Neuron (in vitro differentiated cells): Measurements from ENCODE around the gene SLCO1B3.

Experiments used
- H2AFZ ChIP-seq: one replicate; pipeline ENCODE4 v1.6.1; 2013; ENCODE audit warnings: low read depth, mild to moderate bottlenecking, inconsistent platforms, low read length, moderate library complexity
- H3K27me3 ChIP-seq: one replicate; pipeline ENCODE4 v1.6.1; 2013; ENCODE audit warnings: low read length; ENCODE audit not compliant: insufficient read depth
- H3K36me3 ChIP-seq: one replicate; pipeline ENCODE4 v1.6.1; 2013; ENCODE audit warnings: low read length; ENCODE audit not compliant: insufficient read depth
- H3K4me1 ChIP-seq: one replicate; pipeline ENCODE4 v1.6.1; 2013; ENCODE audit warnings: low read length; ENCODE audit not compliant: insufficient read depth
- H3K4me3 ChIP-seq: 2 replicates; pipeline ENCODE4 v1.5.1; 2013; ENCODE audit warnings: mild to moderate bottlenecking, low read length, moderate library complexity
- H3K9me3 ChIP-seq: one replicate; pipeline ENCODE4 v1.6.1; 2013; ENCODE audit warnings: low read length

SLCO1B3 gene

DNA sequence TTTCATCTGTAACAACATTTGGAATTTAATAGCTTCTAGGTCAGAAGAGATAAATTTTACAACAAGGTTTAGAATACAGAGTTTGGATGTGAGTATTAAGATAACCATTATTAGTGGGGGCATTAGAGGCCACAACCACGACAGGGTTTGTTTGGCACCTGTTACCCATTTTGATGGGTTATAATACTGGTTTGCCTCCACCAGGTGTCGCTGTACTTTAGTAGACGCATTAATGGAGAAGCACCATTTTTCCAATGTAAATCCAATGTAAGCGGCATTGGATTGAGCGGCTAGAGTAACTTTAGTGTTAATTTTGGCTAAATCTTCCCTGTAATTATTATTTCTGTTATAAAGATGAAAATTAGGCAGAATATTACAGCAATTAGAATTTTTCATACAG lies 136.2 kb downstream of the SLCO1B3 start:
- Histone ChIP-seq H3K9me3 (peaks cover 4% of the 10 kb centered on the region), H3K36me3 (no peaks in the 10 kb centered on the region), H2AFZ (no peak overlapping the region), H3K4me1 (no peaks in the 10 kb centered on the region), H3K4me3 (no peak overlapping the region), H3K27me3 (no peaks in the 10 kb centered on the region)

- H3K4me1 ChIP-seq = peaks cover 4% of the 10 kb centered on the region
- H3K36me3 ChIP-seq = no peaks in the 10 kb centered on the region
- H2AFZ ChIP-seq = no peak overlapping the region
- no peaks in the 10 kb centered on the region for H3K27me3 ChIP-seq
- H3K4me3 ChIP-seq = no peak overlapping the region
- H3K9me3 ChIP-seq = peaks cover 4% of the 10 kb centered on the region
These were observed 139.7 kb downstream of the SLCO1B3 start for GRCh38 chr12:20950248-20950647.

DNA sequence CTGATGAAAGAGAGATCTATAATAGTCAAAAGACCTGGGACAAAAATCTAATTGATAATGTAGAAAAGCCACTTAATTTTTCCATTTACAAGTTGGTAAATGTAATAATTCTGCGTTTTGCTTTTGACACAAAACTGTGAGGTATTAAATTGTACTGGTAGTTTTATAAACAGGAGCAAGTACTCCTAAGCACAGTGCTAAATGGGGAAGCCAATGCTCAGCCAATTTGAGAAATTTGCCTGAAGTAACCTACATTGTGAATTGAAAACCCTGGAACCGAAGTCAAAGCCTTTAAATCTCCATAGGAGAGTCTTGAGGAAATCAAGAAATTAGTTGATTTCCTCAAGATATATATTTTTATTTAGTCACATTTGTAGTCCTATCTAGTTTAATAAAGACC lies 152.8 kb downstream of the SLCO1B3 start:
- Histone ChIP-seq H3K9me3 (no peaks in the 10 kb centered on the region), H3K36me3 (no peaks in the 10 kb centered on the region), H3K4me3 (no peak overlapping the region), H3K27me3 (no peaks in the 10 kb centered on the region), H3K4me1 (no peaks in the 10 kb centered on the region), H2AFZ (no peak overlapping the region)

GRCh38 chr12:20963762-20964161 lies 153.3 kb downstream of the SLCO1B3 start:
- H2AFZ ChIP-seq = no peak overlapping the region
- no peak overlapping the region for H3K4me3 ChIP-seq
- no peaks in the 10 kb centered on the region for H3K9me3 ChIP-seq
- no peaks in the 10 kb centered on the region for H3K36me3 ChIP-seq
- H3K4me1 ChIP-seq = no peaks in the 10 kb centered on the region
- no peaks in the 10 kb centered on the region for H3K27me3 ChIP-seq
